Testis (tissue), 3 donors: Measurements from ENCODE around the gene MX1. TPM values are rescaled to one million over a fixed set of nuclear protein-coding genes. Genes with fewer than 3 reads are reported as not detected.

ENCODE experiments used
- DNase-seq: peaks from one replicate; pipeline ENCODE4 v3.0.0-alpha.2; 2019
- H3K27ac ChIP-seq, 2 donors: fragments of 200-600 bp; sonication (generic); one replicate each; pipeline ENCODE4 v1.5.1; 2019
- H3K27me3 ChIP-seq: fragments of 200-600 bp; sonication (generic); one replicate; pipeline ENCODE4 v1.5.1; 2019
- H3K36me3 ChIP-seq: fragments of 200-600 bp; sonication (generic); one replicate; pipeline ENCODE4 v1.5.1; 2017; ENCODE audit warnings: low read depth; ENCODE audit errors: missing control alignments
- H3K4me1 ChIP-seq: fragments of 200-600 bp; sonication (generic); one replicate; pipeline ENCODE4 v1.5.1; 2019
- H3K4me3 ChIP-seq, 2 donors: fragments of 200-600 bp; sonication (generic); one replicate each; pipeline ENCODE4 v1.5.1; 2017 to 2019
- H3K9me3 ChIP-seq: fragments of 200-600 bp; sonication (generic); one replicate; pipeline ENCODE4 v1.5.1; 2017
- POLR2A ChIP-seq: fragments of 450-650 bp; IDR thresholded peaks from one replicate; pipeline ENCODE4 v1.6.1; 2017; ENCODE audit warnings: antibody characterized with exemption, mild to moderate bottlenecking, moderate library complexity
- WGBS, 2 donors: methylation state at CpG; one replicate each; pipeline ENCODE4 v1.1.5; 2018; 5-methylcytosine and 5-hydroxymethylcytosine counted together
- intact Hi-C: fragments of 100-400 bp; cut with DNase I; formaldehyde crosslinking; loops from one replicate; pipeline ENCODE4 v1.15.1; 2023; ENCODE audit warnings: low total_unique reads
- polyA plus RNA-seq: library from polyadenylated mRNA; stranded (reverse); fragments of 350-450 nt; fragmentation: Illumina TruSeq; extraction: RNeasy Lipid Tissue Mini Kit (QIAGEN cat#74804); gene quantifications from one replicate; pipeline ENCODE4 v1.2.3, GENCODE V29; 2014; ENCODE audit warnings: low read depth, low replicate concordance; ENCODE audit not compliant: insufficient read depth
- total RNA-seq, 2 donors: library from RNA; depleted of rRNA; stranded (reverse); fragments of >200 nt; gene quantifications; one replicate each; pipeline ENCODE4 v1.2.3, GENCODE V29; 2016
- TF ChIP-seq, protein P1 (sequence below), 3 experiments: fragments of 450-650 bp in 2 of 3; fragments of 200-600 bp in 1 of 3; sonication (generic) in 1 of 3; IDR thresholded peaks; one replicate each; pipeline ENCODE4 v1.5.1; 2016 to 2019; ENCODE audit warnings: antibody characterized with exemption in 3 of 3, mild to moderate bottlenecking in 2 of 3, moderate library complexity in 1 of 3

Gene MX1
- total and polyA plus RNA-seq, 3 donors from 2014 or later = 18.0 to 36.1 (median 22.7) TPM

DNA sequence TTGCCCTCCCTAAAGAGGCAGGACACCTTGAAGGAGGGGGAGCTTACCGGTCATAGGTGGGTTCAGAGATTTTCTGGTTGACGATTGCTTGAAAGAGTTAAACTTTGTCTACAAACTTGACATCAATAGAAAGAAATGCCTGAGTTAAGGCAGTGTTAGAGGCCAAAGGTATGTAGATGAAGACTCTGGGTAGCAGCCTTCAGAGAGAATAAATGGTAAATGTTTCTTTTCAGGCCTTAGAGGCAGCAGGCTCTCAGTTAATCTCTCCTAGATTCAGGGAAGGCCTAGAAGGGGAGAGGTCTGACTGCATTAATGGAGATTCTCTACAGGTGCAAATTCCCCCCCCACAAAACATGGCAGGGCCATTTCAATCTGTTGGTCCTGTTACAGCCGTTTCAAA, 27.7 kb downstream of the MX1 start:
- no peaks in the 10 kb centered on the region for H3K9me3 ChIP-seq
- TF ChIP-seq, protein P1, sequence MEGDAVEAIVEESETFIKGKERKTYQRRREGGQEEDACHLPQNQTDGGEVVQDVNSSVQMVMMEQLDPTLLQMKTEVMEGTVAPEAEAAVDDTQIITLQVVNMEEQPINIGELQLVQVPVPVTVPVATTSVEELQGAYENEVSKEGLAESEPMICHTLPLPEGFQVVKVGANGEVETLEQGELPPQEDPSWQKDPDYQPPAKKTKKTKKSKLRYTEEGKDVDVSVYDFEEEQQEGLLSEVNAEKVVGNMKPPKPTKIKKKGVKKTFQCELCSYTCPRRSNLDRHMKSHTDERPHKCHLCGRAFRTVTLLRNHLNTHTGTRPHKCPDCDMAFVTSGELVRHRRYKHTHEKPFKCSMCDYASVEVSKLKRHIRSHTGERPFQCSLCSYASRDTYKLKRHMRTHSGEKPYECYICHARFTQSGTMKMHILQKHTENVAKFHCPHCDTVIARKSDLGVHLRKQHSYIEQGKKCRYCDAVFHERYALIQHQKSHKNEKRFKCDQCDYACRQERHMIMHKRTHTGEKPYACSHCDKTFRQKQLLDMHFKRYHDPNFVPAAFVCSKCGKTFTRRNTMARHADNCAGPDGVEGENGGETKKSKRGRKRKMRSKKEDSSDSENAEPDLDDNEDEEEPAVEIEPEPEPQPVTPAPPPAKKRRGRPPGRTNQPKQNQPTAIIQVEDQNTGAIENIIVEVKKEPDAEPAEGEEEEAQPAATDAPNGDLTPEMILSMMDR (IDR thresholded peaks at IDR 0.05) = no peak
- no peak for TF ChIP-seq POLR2A
- no peaks in the 10 kb centered on the region for H3K36me3 ChIP-seq
- H3K27me3 ChIP-seq = no peaks in the 10 kb centered on the region
- DNase-seq = no peak
- H3K4me1 ChIP-seq = no peaks in the 10 kb centered on the region
- no peak overlapping the region for H3K27ac ChIP-seq
- WGBS, 2 donors = 59 to 73% methylated on average over 3 of the region's 3 CpGs
- H3K4me3 ChIP-seq = no peak overlapping the region
- intact Hi-C loops = no loop called here

DNA sequence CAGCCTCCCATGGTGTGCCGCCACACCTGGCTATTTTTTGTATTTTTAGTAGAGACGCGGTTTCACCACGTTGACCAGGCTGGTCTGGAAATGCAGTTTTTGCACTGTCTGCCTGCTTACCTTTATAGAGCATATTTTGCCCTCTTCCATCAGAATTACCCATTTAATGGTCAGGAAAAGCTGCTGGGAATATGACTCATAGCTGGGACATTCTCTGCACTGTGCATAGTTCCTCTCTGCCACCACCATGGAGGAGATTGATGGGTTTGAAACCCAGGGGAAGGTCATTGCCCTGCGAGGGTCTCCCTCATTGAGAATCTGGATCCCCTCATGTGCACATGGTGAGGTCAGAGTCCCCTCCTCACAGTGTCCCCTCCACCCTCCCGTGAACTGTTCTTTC, 32.1 kb downstream of the MX1 start:
- no peak for DNase-seq
- WGBS, 2 donors = 90 to 91% methylated on average over 6 of the region's 6 CpGs
- no peak for TF ChIP-seq POLR2A
- TF ChIP-seq, protein P1 (IDR thresholded peaks at IDR 0.05) = no peak
- Histone ChIP-seq H3K27ac (no peak overlapping the region), H3K4me3 (no peak overlapping the region), H3K36me3 (no peaks in the 10 kb centered on the region), H3K27me3 (no peaks in the 10 kb centered on the region), H3K9me3 (no peaks in the 10 kb centered on the region), H3K4me1 (no peaks in the 10 kb centered on the region)
- intact Hi-C loops = no loop called here

DNA sequence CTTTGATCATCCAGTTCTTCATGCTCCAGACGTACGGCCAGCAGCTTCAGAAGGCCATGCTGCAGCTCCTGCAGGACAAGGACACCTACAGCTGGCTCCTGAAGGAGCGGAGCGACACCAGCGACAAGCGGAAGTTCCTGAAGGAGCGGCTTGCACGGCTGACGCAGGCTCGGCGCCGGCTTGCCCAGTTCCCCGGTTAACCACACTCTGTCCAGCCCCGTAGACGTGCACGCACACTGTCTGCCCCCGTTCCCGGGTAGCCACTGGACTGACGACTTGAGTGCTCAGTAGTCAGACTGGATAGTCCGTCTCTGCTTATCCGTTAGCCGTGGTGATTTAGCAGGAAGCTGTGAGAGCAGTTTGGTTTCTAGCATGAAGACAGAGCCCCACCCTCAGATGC, 32.5 kb downstream of the MX1 start:
- no peaks in the 10 kb centered on the region for H3K9me3 ChIP-seq
- intact Hi-C loops = no loop called here
- TF ChIP-seq, protein P1 (IDR thresholded peaks at IDR 0.05) = no peak
- TF ChIP-seq POLR2A = no peak
- no peaks in the 10 kb centered on the region for H3K27me3 ChIP-seq
- no peaks in the 10 kb centered on the region for H3K4me1 ChIP-seq
- no peak overlapping the region for H3K27ac ChIP-seq
- H3K36me3 ChIP-seq = no peaks in the 10 kb centered on the region
- no peak overlapping the region for H3K4me3 ChIP-seq
- no peak for DNase-seq
- 94% methylated on average over 22 of the region's 22 CpGs for WGBS, 2 donors

DNA sequence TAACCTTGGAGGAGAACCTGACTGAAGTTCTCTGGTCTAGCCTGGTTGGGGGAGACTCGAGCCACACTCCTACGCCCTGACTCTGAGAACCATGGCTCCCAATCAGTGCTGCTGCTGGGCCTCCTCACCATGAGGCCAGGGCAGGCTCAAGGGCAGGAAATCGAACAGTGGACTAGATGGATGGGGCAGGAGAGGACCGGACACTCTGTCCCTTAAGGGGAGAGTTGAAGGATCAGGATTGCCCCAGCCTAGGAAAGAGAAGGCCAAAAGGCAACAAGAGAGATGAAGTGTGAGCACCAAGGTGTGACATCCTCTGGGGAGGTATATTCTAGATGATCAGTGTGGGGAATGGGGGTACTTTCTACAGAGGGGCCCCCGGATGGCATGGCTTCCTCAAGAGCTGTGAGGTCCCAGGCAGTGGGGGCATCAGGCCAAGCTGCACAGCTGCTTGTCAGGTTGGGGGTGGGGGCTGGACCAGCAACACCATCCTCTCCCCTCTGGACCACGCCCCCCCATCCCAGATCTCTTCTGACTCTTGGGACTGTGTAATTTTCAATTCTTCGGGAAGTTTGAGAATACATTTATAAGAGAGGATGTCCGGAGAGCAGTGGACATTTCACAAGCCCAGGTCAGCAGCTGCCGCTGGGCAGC, 34.0 kb downstream of the MX1 start:
- Histone ChIP-seq H3K4me3 (no peak overlapping the region), H3K27ac (no peak overlapping the region), H3K9me3 (no peaks in the 10 kb centered on the region), H3K36me3 (no peaks in the 10 kb centered on the region), H3K4me1 (no peaks in the 10 kb centered on the region), H3K27me3 (no peaks in the 10 kb centered on the region)
- intact Hi-C loops = loop anchor here (5.0 kb wide), 1 partner anchor 178 kb away; no protein-coding TSS in a partner anchor
- TF ChIP-seq, protein P1 (IDR thresholded peaks at IDR 0.05) = no peak
- no peak for TF ChIP-seq POLR2A
- WGBS, 2 donors = 92% methylated on average over 9 of the region's 9 CpGs
- DNase-seq = no peak
